ENCODE measurements around the gene KIF13A.
"Not testable (repeated sequence)": the region's sequence is repeated elsewhere in the genome, so short reads cannot be mapped to it uniquely, and the experiment has no call there.

The KIF13A gene

GRCh38 chr6:17900011-17900410, 87.4 kb downstream of the KIF13A start:
- DNase-seq (ENCODE audit: low spot score), result no peak

- DNase-seq (ENCODE audit: low spot score), result no peak
Observed at GRCh38 chr6:17899491-17899890, 87.9 kb downstream of the KIF13A start.

- no peak for DNase-seq (ENCODE audit: low spot score)
Observed at GRCh38 chr6:17897681-17898080, 89.8 kb downstream of the KIF13A start.

GRCh38 chr6:17894905-17895304, 92.5 kb downstream of the KIF13A start:
- DNase-seq (ENCODE audit: low spot score), result no peak

GRCh38 chr6:17894191-17894590, 93.2 kb downstream of the KIF13A start:
- no peak for DNase-seq (ENCODE audit: low spot score)

- DNase-seq (ENCODE audit: low spot score), result no peak
Observed at GRCh38 chr6:17892097-17892686, 95.2 kb downstream of the KIF13A start.

- no peak for DNase-seq (ENCODE audit: low spot score)
Observed at GRCh38 chr6:17890309-17890708, 97.1 kb downstream of the KIF13A start.

- DNase-seq (ENCODE audit: low spot score), result not testable (repeated sequence)
Observed at GRCh38 chr6:17889777-17890176, 97.7 kb downstream of the KIF13A start.

GRCh38 chr6:17886891-17887290, 100.5 kb downstream of the KIF13A start:
- DNase-seq (ENCODE audit: low spot score), result no peak

- no peak for DNase-seq (ENCODE audit: low spot score)
Observed at GRCh38 chr6:17885889-17886576, 101.4 kb downstream of the KIF13A start.

GRCh38 chr6:17884498-17885478, 102.6 kb downstream of the KIF13A start:
- DNase-seq (ENCODE audit: low spot score), result no peak

GRCh38 chr6:17883665-17884497, 103.6 kb downstream of the KIF13A start:
- no peak for DNase-seq (ENCODE audit: low spot score)

GRCh38 chr6:17881085-17881858, 106.2 kb downstream of the KIF13A start:
- no peak for DNase-seq (ENCODE audit: low spot score)

- DNase-seq (ENCODE audit: low spot score), result no peak
Observed at GRCh38 chr6:17879184-17879583, 108.3 kb downstream of the KIF13A start.

- no peak for DNase-seq (ENCODE audit: low spot score)
Observed at GRCh38 chr6:17878734-17879133, 108.7 kb downstream of the KIF13A start.

- no peak for DNase-seq (ENCODE audit: low spot score)
Observed at GRCh38 chr6:17877895-17878440, 109.5 kb downstream of the KIF13A start.

GRCh38 chr6:17877196-17877894, 110.1 kb downstream of the KIF13A start:
- DNase-seq (ENCODE audit: low spot score), result no peak

GRCh38 chr6:17874753-17875152, 112.7 kb downstream of the KIF13A start:
- no peak for DNase-seq (ENCODE audit: low spot score)

GRCh38 chr6:17872908-17873307, 114.5 kb downstream of the KIF13A start:
- no peak for DNase-seq (ENCODE audit: low spot score)

GRCh38 chr6:17871836-17872235, 115.6 kb downstream of the KIF13A start:
- no peak for DNase-seq (ENCODE audit: low spot score)
